Measurements from ENCODE around the gene SLC22A8. TPM values are rescaled to one million over a fixed set of nuclear protein-coding genes. Genes with fewer than 3 reads are reported as not detected.

SLC22A8 gene
- total and polyA plus RNA-seq, 10 donors = not detected

GRCh38 chr11:62959422-62959980 lies 56.1 kb downstream of the SLC22A8 start:
- Histone ChIP-seq H3K9me3 (no peaks in the 10 kb centered on the region), H3K4me1 (peaks cover 0 to 9% (median 0%) of the 10 kb centered on the region in 6 donors), H3K36me3 (no peaks in the 10 kb centered on the region), H3K27me3 (replicated peaks in 1 of 7) (peaks cover 0 to 18% (median 0%) of the 10 kb centered on the region in 7 donors), H3K27ac (no peak overlapping the region), H3K4me3 (no peak overlapping the region)
- DNase-seq = no peak
- TF ChIP-seq POLR2AphosphoS5 (IDR thresholded peaks at IDR 0.05) (no peak), CTCF (IDR thresholded peaks at IDR 0.05 in 8 of 11, conservative IDR thresholded peaks at IDR 0.05 in 3 of 11) (no peak), POLR2A (IDR thresholded peaks at IDR 0.05) (no peak)
- 79 to 94% (median 82%) methylated on average over 1 of the region's 1 CpG for WGBS, 5 donors
- intact Hi-C loops (cut with DNase I; ENCODE audit: low total_unique reads) = no loop called here

- WGBS, 5 donors = 38 to 49% (median 39%) methylated on average over 10 to 11 of the region's 11 CpGs
- no peaks in the 10 kb centered on the region for H3K9me3 ChIP-seq
- intact Hi-C loops (cut with DNase I; ENCODE audit: low total_unique reads) = no loop called here
- DNase-seq = no peak
- H3K36me3 ChIP-seq = no peaks in the 10 kb centered on the region
- H3K4me1 ChIP-seq = peaks cover 0 to 9% (median 0%) of the 10 kb centered on the region in 6 donors
- TF ChIP-seq POLR2A (IDR thresholded peaks at IDR 0.05) = no peak
- peak overlapping the region in 1 of 8 donors; percentile 7 for H3K27ac ChIP-seq
- H3K27me3 ChIP-seq (replicated peaks in 1 of 7) = peaks cover 0 to 18% (median 0%) of the 10 kb centered on the region in 7 donors
- H3K4me3 ChIP-seq = no peak overlapping the region
These were observed 56.9 kb downstream of the SLC22A8 start for GRCh38 chr11:62958547-62959421.

- no peaks in the 10 kb centered on the region for H3K36me3 ChIP-seq
- peaks cover 0 to 32% (median 0%) of the 10 kb centered on the region in 7 donors for H3K27me3 ChIP-seq (replicated peaks in 1 of 7)
- no peak overlapping the region for H3K4me3 ChIP-seq
- no peaks in the 10 kb centered on the region for H3K9me3 ChIP-seq
- intact Hi-C loops (cut with DNase I; ENCODE audit: low total_unique reads) = no loop called here
- DNase-seq = no peak
- TF ChIP-seq CTCF (IDR thresholded peaks at IDR 0.05 in 8 of 11, conservative IDR thresholded peaks at IDR 0.05 in 3 of 11) = no peak
- TF ChIP-seq POLR2AphosphoS5 (IDR thresholded peaks at IDR 0.05) = no peak
- TF ChIP-seq POLR2A (IDR thresholded peaks at IDR 0.05) = no peak
- H3K27ac ChIP-seq = no peak overlapping the region
- H3K4me1 ChIP-seq = peaks cover 0 to 9% (median 0%) of the 10 kb centered on the region in 6 donors
- 88 to 96% (median 92%) methylated on average over 2 of the region's 2 CpGs for WGBS, 5 donors
These were observed 58.5 kb downstream of the SLC22A8 start for GRCh38 chr11:62957147-62957546.

GRCh38 chr11:62954478-62954877 lies 61.2 kb downstream of the SLC22A8 start:
- H3K36me3 ChIP-seq = no peaks in the 10 kb centered on the region
- peaks cover 0 to 35% (median 0%) of the 10 kb centered on the region in 7 donors for H3K27me3 ChIP-seq (replicated peaks in 1 of 7)
- no peak for TF ChIP-seq POLR2A (IDR thresholded peaks at IDR 0.05)
- no peak for TF ChIP-seq POLR2AphosphoS5 (IDR thresholded peaks at IDR 0.05)
- TF ChIP-seq CTCF (IDR thresholded peaks at IDR 0.05 in 8 of 11, conservative IDR thresholded peaks at IDR 0.05 in 3 of 11) = no peak
- intact Hi-C loops (cut with DNase I; ENCODE audit: low total_unique reads) = no loop called here
- H3K27ac ChIP-seq = no peak overlapping the region
- DNase-seq = no peak
- no peak overlapping the region for H3K4me3 ChIP-seq
- WGBS, 5 donors = 73 to 81% (median 78%) methylated on average over 5 of the region's 5 CpGs
- peaks cover 0 to 9% (median 0%) of the 10 kb centered on the region in 6 donors for H3K4me1 ChIP-seq
- no peaks in the 10 kb centered on the region for H3K9me3 ChIP-seq

Data from spleen (tissue), 11 donors.